ENCODE measurements around the gene KIAA1217. TPM values are rescaled to one million over a fixed set of nuclear protein-coding genes. Genes with fewer than 3 reads are reported as not detected.

Gene KIAA1217
- polyA plus RNA-seq, 2 of the 4 experiments (the other 2 are of a cell fraction), result 1.5 to 2.7 TPM

GRCh38 chr10:24502006-24502405, 293.1 kb downstream of the KIAA1217 start:
- DNase-seq (ENCODE audit: low read depth in 1 of 2, low spot score in 1 of 2), result no peak
- ChIA-PET POLR2A (interaction anchor here (0.6 kb wide), 1 partner anchor 35 kb away, joined by 3 read pairs; no protein-coding TSS in a partner anchor), CTCF (interaction anchor here (1.1 to 3.2 kb wide), 13 partner anchors 10 to 1344 kb away, joined by 3 to 26 read pairs (median 6); no protein-coding TSS in a partner anchor)
- Histone ChIP-seq H3K4me1 (no peaks in the 10 kb centered on the region), H3K9me3 (no peaks in the 10 kb centered on the region), H3K4me3 (no peak overlapping the region), H3K4me2 (no peak overlapping the region), H3K27ac (no peak overlapping the region)
- FAIRE-seq, result no peak
- 84% methylated on average over 10 of the region's 10 CpGs for WGBS (ENCODE audit: missing lambda C conversion rate)
- no peak for TF ChIP-seq E2F6 (IDR thresholded peaks at IDR 0.05; ENCODE audit: borderline replicate concordance, low read depth)
- no peak for TF ChIP-seq CTCF (IDR thresholded peaks at IDR 0.05)
- TF ChIP-seq BCL3 (IDR thresholded peaks at IDR 0.05), result no peak
- no peak for TF ChIP-seq KDM1A (IDR thresholded peaks at IDR 0.05; ENCODE audit: low read depth)
- TF ChIP-seq CBX2 (IDR thresholded peaks at IDR 0.05; ENCODE audit: borderline replicate concordance, low read depth), result no peak
- TF ChIP-seq RNF2 (IDR thresholded peaks at IDR 0.05; ENCODE audit: borderline replicate concordance, low read depth), result no peak
- TF ChIP-seq ZNF302 (CRISPR knock-in tag; IDR thresholded peaks at IDR 0.05), result no peak
- TF ChIP-seq EP300 (IDR thresholded peaks at IDR 0.05), result no peak
- no peak for TF ChIP-seq ZC3H11A (IDR thresholded peaks at IDR 0.05)
- no peak for ATAC-seq

GRCh38 chr10:24502801-24503460, 294.0 kb downstream of the KIAA1217 start:
- Histone ChIP-seq H3K4me1 (no peaks in the 10 kb centered on the region), H3K9me3 (no peaks in the 10 kb centered on the region), H3K27ac (no peak overlapping the region), H3K4me3 (no peak overlapping the region), H3K4me2 (no peak overlapping the region)
- ChIA-PET POLR2A (no interaction called here), CTCF (interaction anchor here (0.6 to 3.2 kb wide), 26 partner anchors 9 to 1345 kb away, joined by 3 to 26 read pairs (median 4); no protein-coding TSS in a partner anchor)
- no peak for ATAC-seq
- DNase-seq (ENCODE audit: low read depth in 1 of 2, low spot score in 1 of 2), result no peak
- WGBS (ENCODE audit: missing lambda C conversion rate), result 67% methylated on average over 6 of the region's 6 CpGs
- no peak for TF ChIP-seq PHF8 (IDR thresholded peaks at IDR 0.05; ENCODE audit: borderline replicate concordance, low read depth)
- TF ChIP-seq NR3C1 (IDR thresholded peaks at IDR 0.05), result no peak
- no peak for TF ChIP-seq JUN (IDR thresholded peaks at IDR 0.05)
- no peak for TF ChIP-seq ESRRA (IDR thresholded peaks at IDR 0.05; ENCODE audit: borderline replicate concordance, low read length)
- no peak for TF ChIP-seq SMC3 (IDR thresholded peaks at IDR 0.05)
- no peak for TF ChIP-seq EHMT2 (IDR thresholded peaks at IDR 0.05; ENCODE audit: low read depth)
- TF ChIP-seq MAFK (IDR thresholded peaks at IDR 0.05; ENCODE audit: partially characterized antibody), result no peak
- TF ChIP-seq HEYL (CRISPR knock-in tag; IDR thresholded peaks at IDR 0.05), result no peak
- no peak for TF ChIP-seq RARB (CRISPR knock-in tag; IDR thresholded peaks at IDR 0.05)
- no peak for TF ChIP-seq HES2 (IDR thresholded peaks at IDR 0.05)
- TF ChIP-seq HOXB5 (CRISPR knock-in tag; IDR thresholded peaks at IDR 0.05), result no peak
- TF ChIP-seq GATA3 (IDR thresholded peaks at IDR 0.05; ENCODE audit: borderline replicate concordance), result no peak
- no peak for TF ChIP-seq BHLHE40 (IDR thresholded peaks at IDR 0.05; ENCODE audit: low read depth, low read length)
- no peak for TF ChIP-seq CTCF (IDR thresholded peaks at IDR 0.05)
- TF ChIP-seq REST (IDR thresholded peaks at IDR 0.05), result no peak
- no peak for TF ChIP-seq FOSB (CRISPR knock-in tag; IDR thresholded peaks at IDR 0.05)
- TF ChIP-seq E2F6 (IDR thresholded peaks at IDR 0.05; ENCODE audit: borderline replicate concordance, low read depth), result no peak
- no peak for TF ChIP-seq RAD21 (conservative IDR thresholded peaks at IDR 0.05 in 1 of 2, IDR thresholded peaks at IDR 0.05 in 1 of 2)
- no peak for FAIRE-seq
